Astrocyte (in vitro differentiated cells and primary cell): ENCODE data around the gene C19orf25. TPM values are rescaled to one million over a fixed set of nuclear protein-coding genes. Genes with fewer than 3 reads are reported as not detected.
"Not testable (repeated sequence)": the region's sequence is repeated elsewhere in the genome, so short reads cannot be mapped to it uniquely, and the experiment has no call there.

Source experiments
- DNase-seq: peaks from one replicate; pipeline ENCODE4 v3.0.0-alpha.2; 2010; ENCODE audit warnings: low read depth
- FAIRE-seq: peaks from 2 replicates; lab custom pipeline; 2011; peaks lifted over from hg19 to GRCh38; lab: Jason Lieb, UNC
- H2AFZ ChIP-seq: 2 replicates; pipeline ENCODE4 v1.6.0; 2012; ENCODE audit warnings: low read depth, low read length, inconsistent platforms
- H3K27ac ChIP-seq: 2 replicates; pipeline ENCODE4 v1.5.1; 2011; ENCODE audit warnings: low read depth, low read length, inconsistent platforms
- H3K27me3 ChIP-seq: 2 replicates; pipeline ENCODE4 v1.6.0; 2011; ENCODE audit warnings: low read length, inconsistent platforms; ENCODE audit not compliant: insufficient read depth
- H3K36me3 ChIP-seq: 2 replicates; pipeline ENCODE4 v1.5.1; 2011; ENCODE audit warnings: low read length, inconsistent platforms; ENCODE audit not compliant: insufficient read depth
- H3K4me1 ChIP-seq: 2 replicates; pipeline ENCODE4 v1.5.1; 2011; ENCODE audit warnings: low read length, inconsistent platforms; ENCODE audit not compliant: insufficient read depth
- H3K4me2 ChIP-seq: 2 replicates; pipeline ENCODE4 v1.6.0; 2012; ENCODE audit warnings: low read length, inconsistent platforms
- H3K4me3 ChIP-seq: 2 replicates; pipeline ENCODE4 v1.5.1; 2011; ENCODE audit warnings: low read depth, mild to moderate bottlenecking, low read length, inconsistent platforms; ENCODE audit not compliant: insufficient read depth
- H3K79me2 ChIP-seq: 2 replicates; pipeline ENCODE4 v1.6.0; 2012; ENCODE audit warnings: mild to moderate bottlenecking, low read length, inconsistent platforms; ENCODE audit not compliant: insufficient read depth
- H3K9ac ChIP-seq: 2 replicates; pipeline ENCODE4 v1.6.0; 2012; ENCODE audit warnings: mild to moderate bottlenecking, low read length, inconsistent platforms
- H3K9me3 ChIP-seq: 2 replicates; pipeline ENCODE4 v1.5.1; 2012; ENCODE audit warnings: low read depth, mild to moderate bottlenecking, low read length, inconsistent platforms; ENCODE audit not compliant: insufficient read depth
- H4K20me1 ChIP-seq: 2 replicates; pipeline ENCODE4 v1.6.0; 2012; ENCODE audit warnings: low read length, inconsistent platforms; ENCODE audit not compliant: insufficient read depth
- H3K27ac Mint-ChIP-seq: one replicate; pipeline ENCODE4 v1.8.0; 2021; ENCODE audit warnings: mild to moderate bottlenecking, mixed read lengths; ENCODE audit not compliant: unreplicated experiment
- H3K27me3 Mint-ChIP-seq: one replicate; pipeline ENCODE4 v1.8.0; 2021; ENCODE audit warnings: low read depth, mixed read lengths; ENCODE audit not compliant: unreplicated experiment
- H3K36me3 Mint-ChIP-seq: one replicate; pipeline ENCODE4 v1.8.0; 2021; ENCODE audit warnings: low read depth, mixed read lengths; ENCODE audit not compliant: unreplicated experiment
- H3K4me1 Mint-ChIP-seq: one replicate; pipeline ENCODE4 v1.8.0; 2021; ENCODE audit warnings: low read depth, mixed read lengths; ENCODE audit not compliant: unreplicated experiment
- H3K4me3 Mint-ChIP-seq: one replicate; pipeline ENCODE4 v1.8.0; 2021; ENCODE audit warnings: mild to moderate bottlenecking, moderate library complexity, mixed read lengths; ENCODE audit not compliant: unreplicated experiment
- H3K9me3 Mint-ChIP-seq: one replicate; pipeline ENCODE4 v1.8.0; 2021; ENCODE audit warnings: mild to moderate bottlenecking, mixed read lengths; ENCODE audit not compliant: unreplicated experiment
- EZH2 ChIP-seq: IDR thresholded peaks from 2 replicates; pipeline ENCODE4 v1.6.1; 2012; ENCODE audit warnings: mild to moderate bottlenecking, low read length, inconsistent platforms; ENCODE audit not compliant: insufficient read depth
- total RNA-seq: library from RNA; stranded (reverse); gene quantifications from 2 replicates; pipeline ENCODE4 v1.2.1, GENCODE V29; 2021
- TF ChIP-seq, protein P1 (sequence below): IDR thresholded peaks from 2 replicates; pipeline ENCODE4 v1.5.1; 2011; ENCODE audit warnings: low read depth, mild to moderate bottlenecking, inconsistent platforms, low read length, moderate library complexity; ENCODE audit not compliant: insufficient read depth

The C19orf25 gene
- total RNA-seq, 1 donor from 2014 or later, result 32.4 TPM

DNA sequence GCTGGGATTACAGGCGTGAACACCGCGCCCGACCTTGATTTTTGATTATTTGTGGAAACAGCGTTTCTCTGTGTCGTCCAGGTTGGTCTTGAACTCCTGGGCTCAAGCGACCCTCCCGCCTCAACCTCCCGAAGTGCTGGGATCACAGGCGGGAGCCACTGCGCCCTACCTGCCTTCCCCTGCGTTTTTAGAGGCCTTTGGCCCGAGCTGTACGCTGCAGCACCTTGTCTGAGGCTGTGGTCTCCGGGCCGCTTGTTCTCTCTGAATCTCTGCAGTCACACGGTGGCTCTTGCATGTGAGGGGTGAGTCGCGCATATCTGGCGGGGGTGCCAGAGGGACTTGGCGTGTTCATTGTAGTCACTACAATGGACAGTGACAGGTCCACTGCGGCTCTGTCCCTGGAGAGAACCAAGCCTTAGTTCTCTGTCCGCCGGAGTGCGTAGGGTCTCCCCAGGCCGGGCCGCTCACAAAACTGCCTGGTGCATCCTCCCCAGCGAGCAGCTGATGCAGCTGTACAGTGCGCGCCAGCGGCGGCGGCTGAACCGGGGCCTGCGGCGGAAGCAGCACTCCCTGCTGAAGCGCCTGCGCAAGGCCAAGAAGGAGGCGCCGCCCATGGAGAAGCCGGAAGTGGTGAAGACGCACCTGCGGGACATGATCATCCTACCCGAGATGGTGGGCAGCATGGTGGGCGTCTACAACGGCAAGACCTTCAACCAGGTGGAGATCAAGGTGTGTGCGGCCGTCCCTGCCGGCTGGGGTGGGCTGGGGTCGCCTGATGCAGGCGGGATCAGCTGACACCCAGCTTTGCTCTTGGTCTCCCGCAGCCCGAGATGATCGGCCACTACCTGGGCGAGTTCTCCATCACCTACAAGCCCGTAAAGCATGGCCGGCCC lies 39.2 kb downstream of the C19orf25 start:
- Histone ChIP-seq H3K4me1 (peaks cover 18% of the 10 kb centered on the region), H3K79me2 (peaks cover 42% of the 10 kb centered on the region), H3K4me3 (peak overlapping the region; percentile 97), H3K4me2 (peak overlapping the region; percentile 97), H4K20me1 (peaks cover 68% of the 10 kb centered on the region), H3K36me3 (peaks cover 25% of the 10 kb centered on the region), H3K9ac (peak overlapping the region; percentile 99), H3K27ac (peak overlapping the region; percentile 91)
- H3K9me3 Mint-ChIP-seq, H3K27me3 Mint-ChIP-seq, FAIRE-seq, H3K9me3 ChIP-seq, DNase-seq, H3K27me3 ChIP-seq, H2AFZ ChIP-seq: not testable (repeated sequence)
- H3K36me3 Mint-ChIP-seq, result peaks cover 13% of the 10 kb centered on the region
- peaks cover 11% of the 10 kb centered on the region for H3K4me1 Mint-ChIP-seq
- H3K27ac Mint-ChIP-seq, result peak overlapping the region; percentile 94
- H3K4me3 Mint-ChIP-seq, result peak overlapping the region; percentile 95

DNA sequence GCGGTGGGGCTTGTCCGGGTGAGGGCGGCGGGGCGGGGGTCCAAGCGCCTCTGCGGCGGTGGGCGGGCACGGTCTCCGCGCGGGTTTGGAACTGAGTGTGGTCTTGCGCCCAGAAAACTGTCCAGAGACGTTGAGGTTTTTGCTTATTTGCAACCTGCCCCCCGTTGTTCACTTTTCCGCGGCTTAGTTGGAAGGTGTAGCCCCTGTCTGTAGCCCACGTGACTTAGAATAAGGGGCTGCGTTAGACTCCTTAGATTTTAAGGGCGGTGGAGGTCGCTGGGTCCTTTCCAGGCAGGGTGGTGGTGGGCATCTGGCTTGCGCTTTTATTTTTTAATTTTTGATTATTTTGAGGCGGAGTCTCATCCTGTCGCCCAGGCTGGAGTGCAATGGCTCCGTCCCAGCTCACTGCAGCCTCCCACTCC lies 40.1 kb downstream of the C19orf25 start:
- Histone ChIP-seq H3K9ac (peak overlapping the region; percentile 99), H3K27me3 (no peaks in the 10 kb centered on the region), H3K4me3 (peak overlapping the region; percentile 97), H2AFZ (no peak overlapping the region), H4K20me1 (peaks cover 65% of the 10 kb centered on the region), H3K9me3 (no peaks in the 10 kb centered on the region), H3K4me2 (peak overlapping the region; percentile 97), H3K4me1 (peaks cover 16% of the 10 kb centered on the region), H3K79me2 (peaks cover 42% of the 10 kb centered on the region), H3K27ac (peak overlapping the region; percentile 91), H3K36me3 (peaks cover 25% of the 10 kb centered on the region)
- DNase-seq (no peak), FAIRE-seq (no peak)
- Mint-ChIP-seq H3K36me3 (peaks cover 13% of the 10 kb centered on the region), H3K9me3 (no peaks in the 10 kb centered on the region), H3K27me3 (no peaks in the 10 kb centered on the region), H3K4me3 (peak overlapping the region; percentile 95), H3K27ac (peak overlapping the region; percentile 94), H3K4me1 (peaks cover 11% of the 10 kb centered on the region)
- TF ChIP-seq, protein P1, sequence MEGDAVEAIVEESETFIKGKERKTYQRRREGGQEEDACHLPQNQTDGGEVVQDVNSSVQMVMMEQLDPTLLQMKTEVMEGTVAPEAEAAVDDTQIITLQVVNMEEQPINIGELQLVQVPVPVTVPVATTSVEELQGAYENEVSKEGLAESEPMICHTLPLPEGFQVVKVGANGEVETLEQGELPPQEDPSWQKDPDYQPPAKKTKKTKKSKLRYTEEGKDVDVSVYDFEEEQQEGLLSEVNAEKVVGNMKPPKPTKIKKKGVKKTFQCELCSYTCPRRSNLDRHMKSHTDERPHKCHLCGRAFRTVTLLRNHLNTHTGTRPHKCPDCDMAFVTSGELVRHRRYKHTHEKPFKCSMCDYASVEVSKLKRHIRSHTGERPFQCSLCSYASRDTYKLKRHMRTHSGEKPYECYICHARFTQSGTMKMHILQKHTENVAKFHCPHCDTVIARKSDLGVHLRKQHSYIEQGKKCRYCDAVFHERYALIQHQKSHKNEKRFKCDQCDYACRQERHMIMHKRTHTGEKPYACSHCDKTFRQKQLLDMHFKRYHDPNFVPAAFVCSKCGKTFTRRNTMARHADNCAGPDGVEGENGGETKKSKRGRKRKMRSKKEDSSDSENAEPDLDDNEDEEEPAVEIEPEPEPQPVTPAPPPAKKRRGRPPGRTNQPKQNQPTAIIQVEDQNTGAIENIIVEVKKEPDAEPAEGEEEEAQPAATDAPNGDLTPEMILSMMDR, result no peak
- no peak for TF ChIP-seq EZH2

DNA sequence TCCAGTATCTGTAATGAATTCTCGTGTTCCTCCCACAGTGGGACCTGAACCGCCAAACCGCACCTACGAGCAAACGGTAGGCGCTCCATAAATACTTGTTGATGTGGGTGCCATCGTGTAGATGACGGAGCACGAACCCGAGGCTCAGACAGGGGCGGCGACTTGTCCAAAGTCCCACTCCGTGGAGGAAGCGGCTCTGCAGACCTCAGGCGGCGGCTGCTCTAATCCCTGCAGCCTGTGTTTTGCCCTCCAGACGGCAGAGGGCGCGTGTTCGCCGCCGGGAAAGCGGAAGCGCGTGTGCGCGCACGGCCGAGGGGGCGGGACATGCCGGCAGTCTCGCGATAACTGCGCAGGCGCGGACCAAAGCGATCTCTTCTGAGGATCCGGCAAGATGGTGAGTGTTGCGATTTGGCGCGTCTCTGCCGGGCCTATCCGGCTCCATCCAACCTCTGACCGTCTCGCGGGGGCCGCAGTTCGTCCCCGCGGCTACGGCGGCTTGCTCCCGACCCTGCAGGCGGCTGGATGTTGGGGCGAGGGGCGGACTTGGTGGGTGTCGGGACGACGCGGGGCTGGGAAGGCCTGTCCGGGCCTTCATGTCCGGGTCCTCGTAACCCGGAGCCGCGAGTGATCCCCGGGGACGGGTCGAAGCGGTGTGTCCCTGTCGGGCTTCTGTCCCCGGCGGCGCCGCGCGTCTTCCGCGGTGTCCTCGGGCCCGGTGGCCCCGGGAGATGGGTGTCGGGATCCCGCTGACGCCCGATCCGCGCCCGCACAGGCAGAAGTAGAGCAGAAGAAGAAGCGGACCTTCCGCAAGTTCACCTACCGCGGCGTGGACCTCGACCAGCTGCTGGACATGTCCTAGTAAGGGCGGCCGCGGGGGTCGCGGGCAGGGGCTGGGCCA lies 40.7 kb downstream of the C19orf25 start, which contains the start of gene RPS15:
Gene RPS15 (plus strand): TSS at position 362 of the 898 bp plus-strand sequence. CDS start 30 bp downstream, at position 392.
- Histone ChIP-seq H3K79me2 (peaks cover 42% of the 10 kb centered on the region), H3K4me2 (peak within 1 kb of the TSS; percentile 97), H2AFZ (peak within 1 kb of the TSS; percentile 57), H3K36me3 (peaks cover 25% of the 10 kb centered on the region), H3K27me3 (no peaks in the 10 kb centered on the region), H3K4me3 (peak within 1 kb of the TSS; percentile 97), H3K4me1 (peaks cover 14% of the 10 kb centered on the region), H4K20me1 (peaks cover 67% of the 10 kb centered on the region), H3K9me3 (no peaks in the 10 kb centered on the region), H3K9ac (peak within 1 kb of the TSS; percentile 99), H3K27ac (peak within 1 kb of the TSS; percentile 91)
- Mint-ChIP-seq H3K4me3 (peak within 1 kb of the TSS; percentile 95), H3K9me3 (no peaks in the 10 kb centered on the region), H3K36me3 (peaks cover 13% of the 10 kb centered on the region), H3K27me3 (no peaks in the 10 kb centered on the region), H3K4me1 (peaks cover 11% of the 10 kb centered on the region), H3K27ac (peak within 1 kb of the TSS; percentile 96)
- DNase-seq (peak; percentile 85), FAIRE-seq (no peak)
- TF ChIP-seq EZH2, result no peak
- TF ChIP-seq, protein P1, result peak; percentile 78
